ENCODE data around the gene C3orf18. TPM values are rescaled to one million over a fixed set of nuclear protein-coding genes. Genes with fewer than 3 reads are reported as not detected.

The C3orf18 gene
- total RNA-seq, 3 donors from 2014 or later: 1.5 to 14.1 (median 2.5) TPM

- H3K4me3 ChIP-seq: no peak overlapping the region
- intact Hi-C loops (cut with DNase I, micrococcal nuclease): loop anchor here in 1 of 2 donors (2.0 kb wide), 1 partner anchor 44 kb away; no protein-coding TSS in a partner anchor
- TF ChIP-seq CTCF (IDR thresholded peaks at IDR 0.05): no peak
- H3K36me3 ChIP-seq (ENCODE audit: low read depth): no peaks in the 10 kb centered on the region
- DNase-seq (no peak), ATAC-seq (no peak)
- no peaks in the 10 kb centered on the region for H3K9me3 ChIP-seq
- H3K4me1 ChIP-seq (ENCODE audit: low read depth): peaks cover 30% of the 10 kb centered on the region
These were observed 3.1 kb upstream of the C3orf18 start for GRCh38 chr3:50570508-50571279.

- no peak for TF ChIP-seq CTCF (IDR thresholded peaks at IDR 0.05)
- ATAC-seq (peak; percentile 89), DNase-seq (peak; percentile 98 to 99 (median 99))
- no peaks in the 10 kb centered on the region for H3K9me3 ChIP-seq
- H3K36me3 ChIP-seq (ENCODE audit: low read depth): no peaks in the 10 kb centered on the region
- H3K4me1 ChIP-seq (ENCODE audit: low read depth): peaks cover 30% of the 10 kb centered on the region
- intact Hi-C loops (cut with DNase I, micrococcal nuclease): no loop called here
- H3K4me3 ChIP-seq: peak within 1 kb of the TSS; percentile 52
These were observed 1.6 kb upstream of the C3orf18 start, which contains the start of gene HEMK1 for GRCh38 chr3:50568947-50569749. Gene HEMK1, plus strand, starts transcription at chr3:50569522. Its CDS starts 1,583 bp downstream, at chr3:50571105.

DNA sequence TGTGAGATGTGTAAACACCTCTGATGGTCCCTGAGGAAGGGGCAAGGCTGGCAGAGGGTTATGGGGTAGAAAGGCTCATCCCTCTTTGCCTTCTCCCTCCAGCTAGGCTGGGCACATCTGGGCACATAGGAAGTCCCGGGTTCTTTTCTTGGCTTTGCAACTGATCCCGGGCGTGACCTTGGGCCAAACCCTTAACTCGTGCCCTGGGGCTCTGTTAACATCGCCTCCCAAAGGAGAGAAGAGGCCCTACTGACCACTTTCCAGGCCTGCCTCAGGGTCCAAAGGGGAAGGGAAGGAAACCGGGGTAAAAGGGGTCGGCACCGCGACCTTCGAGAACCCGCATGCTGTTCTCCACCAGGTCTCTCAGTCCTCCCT is 549 bp downstream of the C3orf18 start:
- no peak overlapping the region for H3K4me3 ChIP-seq
- no peak for ATAC-seq
- H3K4me1 ChIP-seq (ENCODE audit: low read depth): peaks cover 23% of the 10 kb centered on the region
- intact Hi-C loops (cut with DNase I, micrococcal nuclease): no loop called here
- H3K36me3 ChIP-seq (ENCODE audit: low read depth): no peaks in the 10 kb centered on the region
- no peaks in the 10 kb centered on the region for H3K9me3 ChIP-seq
- no peak for TF ChIP-seq CTCF (IDR thresholded peaks at IDR 0.05)
- no peak for DNase-seq

DNA sequence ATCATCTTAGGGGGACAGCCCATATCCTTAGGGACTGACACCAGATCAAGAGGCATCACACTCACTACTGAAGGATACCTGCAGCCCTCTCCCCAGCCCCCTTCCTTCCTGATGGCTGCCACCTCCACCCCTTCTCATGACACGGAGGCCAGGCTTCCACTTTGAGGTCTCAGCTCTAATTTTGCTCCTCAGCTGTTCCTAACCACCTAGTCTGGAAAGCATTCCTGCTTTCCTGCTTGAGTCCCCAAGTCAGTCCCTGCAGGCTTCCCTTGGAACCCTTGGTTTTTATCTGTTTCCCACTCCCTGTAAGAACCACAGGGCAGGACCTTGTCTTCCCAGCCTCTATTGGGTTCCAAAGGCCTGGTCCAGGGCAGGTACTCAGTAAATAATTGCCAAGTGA is 3.2 kb downstream of the C3orf18 start:
- no peak for TF ChIP-seq CTCF (IDR thresholded peaks at IDR 0.05)
- no peak for ATAC-seq

GRCh38 chr3:50563867-50564266 is 3.7 kb downstream of the C3orf18 start:
- intact Hi-C loops (cut with DNase I, micrococcal nuclease): no loop called here
- H3K36me3 ChIP-seq (ENCODE audit: low read depth): no peaks in the 10 kb centered on the region
- no peaks in the 10 kb centered on the region for H3K9me3 ChIP-seq
- TF ChIP-seq CTCF (IDR thresholded peaks at IDR 0.05): no peak
- H3K4me1 ChIP-seq (ENCODE audit: low read depth): peaks cover 11% of the 10 kb centered on the region
- no peak overlapping the region for H3K4me3 ChIP-seq
- ATAC-seq (no peak), DNase-seq (no peak)

More for the DNA sequence above, 3.2 kb downstream of the C3orf18 start:
- DNase-seq: no peak
- no peaks in the 10 kb centered on the region for H3K9me3 ChIP-seq
- H3K36me3 ChIP-seq (ENCODE audit: low read depth): no peaks in the 10 kb centered on the region
- peaks cover 11% of the 10 kb centered on the region for H3K4me1 ChIP-seq (ENCODE audit: low read depth)
- intact Hi-C loops (cut with DNase I, micrococcal nuclease): no loop called here
- H3K4me3 ChIP-seq: no peak overlapping the region
